HG02678 (cell line): Measurements from ENCODE around the gene SLC39A13.

ENCODE experiments used
- ATAC-seq: cut with Tn5 transposase; IDR thresholded peaks from one replicate; pipeline ENCODE4 v1.9.1; 2021; ENCODE audit warnings: mild to moderate bottlenecking, moderate library complexity; ENCODE audit not compliant: unreplicated experiment

SLC39A13 gene

GRCh38 chr11:47400768-47401279 lies 7.6 kb upstream of the SLC39A13 start:
- ATAC-seq: peak; percentile 71

- ATAC-seq: no peak
Measured at GRCh38 chr11:47403135-47403534, 5.3 kb upstream of the SLC39A13 start.

- no peak for ATAC-seq
Measured at GRCh38 chr11:47403571-47403970, 4.8 kb upstream of the SLC39A13 start.

- ATAC-seq: no peak
Measured at GRCh38 chr11:47406896-47407745, 1.3 kb upstream of the SLC39A13 start.

- peak; percentile 11 for ATAC-seq
Measured at GRCh38 chr11:47408598-47409439, 429 bp downstream of the SLC39A13 start.

- no peak for ATAC-seq
Measured at GRCh38 chr11:47409440-47410369, 1.3 kb downstream of the SLC39A13 start.

- ATAC-seq: no peak
Measured at GRCh38 chr11:47410370-47411264, 2.2 kb downstream of the SLC39A13 start.

- ATAC-seq: no peak
Measured at GRCh38 chr11:47411884-47412746, 3.7 kb downstream of the SLC39A13 start.

DNA sequence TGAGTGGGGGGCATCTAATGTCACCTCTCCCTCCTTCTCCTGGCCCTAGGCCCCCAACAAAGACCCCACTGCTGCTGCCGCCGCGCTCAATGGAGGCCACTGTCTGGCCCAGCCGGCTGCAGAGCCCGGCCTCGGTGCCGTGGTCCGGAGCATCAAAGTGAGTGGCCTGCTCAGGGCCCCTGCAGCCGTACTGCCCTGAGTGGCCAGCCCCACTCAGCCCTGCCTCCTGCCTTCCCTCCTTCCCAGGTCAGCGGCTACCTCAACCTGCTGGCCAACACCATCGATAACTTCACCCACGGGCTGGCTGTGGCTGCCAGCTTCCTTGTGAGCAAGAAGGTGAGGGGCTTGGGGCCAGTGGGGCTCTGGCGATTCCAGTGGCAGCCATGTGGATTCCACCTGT lies 5.0 kb downstream of the SLC39A13 start:
- ATAC-seq: no peak

GRCh38 chr11:47413908-47414684 lies 5.7 kb downstream of the SLC39A13 start:
- ATAC-seq: no peak

DNA sequence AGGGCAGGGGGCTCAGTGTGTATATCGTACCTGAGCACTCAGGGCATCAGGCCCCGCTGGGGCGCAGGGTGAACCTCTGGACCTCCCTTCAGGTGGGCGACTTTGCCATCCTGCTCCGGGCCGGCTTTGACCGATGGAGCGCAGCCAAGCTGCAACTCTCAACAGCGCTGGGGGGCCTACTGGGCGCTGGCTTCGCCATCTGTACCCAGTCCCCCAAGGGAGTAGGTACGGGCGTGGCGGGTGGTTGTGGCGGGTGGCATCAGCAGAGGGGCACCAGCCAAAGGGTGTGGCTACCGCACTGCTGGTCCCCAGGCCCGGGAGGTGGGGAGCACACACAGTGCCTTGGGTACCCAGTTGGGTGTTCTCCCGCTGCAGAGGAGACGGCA lies 6.3 kb downstream of the SLC39A13 start:
- ATAC-seq: no peak

DNA sequence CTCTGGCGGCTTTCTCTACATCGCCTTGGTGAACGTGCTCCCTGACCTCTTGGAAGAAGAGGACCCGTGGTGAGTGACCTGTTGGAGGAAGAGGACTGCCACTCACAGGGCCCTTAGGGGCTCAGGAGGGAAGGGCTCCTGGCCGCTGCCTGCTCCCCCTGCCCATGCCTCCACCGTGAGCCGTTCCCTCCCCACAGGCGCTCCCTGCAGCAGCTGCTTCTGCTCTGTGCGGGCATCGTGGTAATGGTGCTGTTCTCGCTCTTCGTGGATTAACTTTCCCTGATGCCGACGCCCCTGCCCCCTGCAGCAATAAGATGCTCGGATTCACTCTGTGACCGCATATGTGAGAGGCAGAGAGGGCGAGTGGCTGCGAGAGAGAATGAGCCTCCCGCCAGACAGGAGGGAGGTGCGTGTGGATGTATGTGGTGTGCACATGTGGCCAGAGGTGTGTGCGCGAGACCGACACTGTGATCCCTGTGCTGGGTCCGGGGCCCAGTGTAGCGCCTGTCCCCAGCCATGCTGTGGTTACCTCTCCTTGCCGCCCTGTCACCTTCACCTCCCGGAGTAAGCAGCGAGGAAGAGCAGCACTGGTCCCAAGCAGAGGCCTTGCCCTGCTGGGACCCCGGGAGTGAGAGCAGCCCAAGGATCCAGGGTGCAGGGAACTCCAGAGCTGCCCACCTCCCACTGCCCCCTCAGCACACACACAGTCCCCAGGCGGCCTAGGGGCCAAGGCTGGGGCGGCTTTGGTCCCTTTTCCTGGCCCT lies 6.9 kb downstream of the SLC39A13 start:
- ATAC-seq: no peak

DNA sequence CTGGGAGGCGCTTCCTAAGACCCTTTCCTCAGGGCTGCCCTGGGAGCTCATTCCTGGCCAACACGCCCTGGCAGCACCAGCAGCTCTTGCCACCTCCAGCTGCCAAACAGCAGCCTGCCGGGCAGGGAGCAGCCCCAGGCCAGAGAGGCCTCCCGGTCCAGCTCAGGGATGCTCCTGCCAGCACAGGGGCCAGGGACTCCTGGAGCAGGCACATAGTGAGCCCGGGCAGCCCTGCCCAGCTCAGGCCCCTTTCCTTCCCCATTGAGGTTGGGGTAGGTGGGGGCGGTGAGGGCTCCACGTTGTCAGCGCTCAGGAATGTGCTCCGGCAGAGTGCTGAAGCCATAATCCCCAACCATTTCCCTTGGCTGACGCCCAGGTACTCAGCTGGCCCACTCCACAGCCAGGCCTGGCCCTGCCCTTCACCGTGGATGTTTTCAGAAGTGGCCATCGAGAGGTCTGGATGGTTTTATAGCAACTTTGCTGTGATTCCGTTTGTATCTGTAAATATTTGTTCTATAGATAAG lies 7.6 kb downstream of the SLC39A13 start:
- ATAC-seq: no peak

GRCh38 chr11:47417712-47418111 lies 9.3 kb downstream of the SLC39A13 start:
- ATAC-seq: no peak

- ATAC-seq: no peak
Measured at GRCh38 chr11:47418454-47419259, 10.3 kb downstream of the SLC39A13 start.

DNA sequence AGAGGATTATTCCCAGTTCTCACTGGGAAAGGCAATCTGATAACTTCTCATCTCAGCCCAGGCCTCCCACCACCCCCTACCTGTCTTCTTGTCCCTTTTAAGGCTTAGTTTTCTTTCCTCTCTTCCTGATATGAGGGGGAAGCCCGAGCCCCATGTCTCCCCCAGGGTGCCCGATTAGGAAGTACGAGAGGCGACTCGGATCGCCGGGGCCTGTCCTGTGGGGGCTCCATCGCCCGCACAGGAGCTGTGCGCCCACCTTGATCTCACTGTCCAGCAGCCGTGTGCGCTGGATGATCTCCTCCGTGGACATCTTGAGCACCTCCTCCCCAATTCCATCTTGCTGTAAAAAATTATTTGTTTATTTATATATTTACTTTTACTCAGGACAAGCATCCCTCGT lies 17.2 kb downstream of the SLC39A13 start:
- no peak for ATAC-seq
